Measurements from ENCODE around the gene CDC27. TPM values are rescaled to one million over a fixed set of nuclear protein-coding genes. Genes with fewer than 3 reads are reported as not detected.

Gene CDC27
- total RNA-seq, 1 experiment from 2014 or later: 83.3 TPM

DNA sequence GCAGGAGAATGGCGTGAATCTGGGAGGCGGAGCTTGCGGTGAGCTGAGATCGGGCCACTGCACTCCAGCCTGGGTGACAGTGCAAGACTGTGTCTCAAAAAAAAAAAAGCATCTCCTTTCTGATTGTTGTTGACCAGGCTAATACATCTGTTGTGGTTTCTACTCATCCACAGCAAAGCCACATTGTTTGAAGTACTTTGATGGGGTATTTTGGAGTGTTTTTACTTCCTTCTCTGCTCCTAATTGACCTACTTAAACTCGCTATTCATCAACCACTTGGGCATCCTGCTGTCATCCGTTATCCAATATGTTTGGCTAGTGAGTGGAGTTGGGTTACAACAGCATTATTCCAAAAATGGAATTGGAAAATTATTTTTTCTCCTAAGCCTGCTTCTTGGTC, 3.5 kb upstream of the CDC27 start:
- H3K36me3 Mint-ChIP-seq: no peaks in the 10 kb centered on the region
- H3K27me3 Mint-ChIP-seq (ENCODE audit: low read depth): peaks cover 3% of the 10 kb centered on the region; the same call in 1 of the 2 replicates
- peaks cover 3% of the 10 kb centered on the region; the same call in 1 of the 2 replicates for H3K9me3 Mint-ChIP-seq
- CTCF ChIA-PET: no interaction called here
- peaks cover 11% of the 10 kb centered on the region; the same call in 1 of the 2 replicates for H3K4me1 Mint-ChIP-seq
- POLR2A ChIA-PET: no interaction called here
- no peak overlapping the region for H3K4me3 Mint-ChIP-seq
- ATAC-seq (no peak), DNase-seq (ENCODE audit: low spot score) (no peak)
- TF ChIP-seq CREB1 (CRISPR knock-in tag; IDR thresholded peaks at IDR 0.05): no peak
- TF ChIP-seq, protein P1, sequence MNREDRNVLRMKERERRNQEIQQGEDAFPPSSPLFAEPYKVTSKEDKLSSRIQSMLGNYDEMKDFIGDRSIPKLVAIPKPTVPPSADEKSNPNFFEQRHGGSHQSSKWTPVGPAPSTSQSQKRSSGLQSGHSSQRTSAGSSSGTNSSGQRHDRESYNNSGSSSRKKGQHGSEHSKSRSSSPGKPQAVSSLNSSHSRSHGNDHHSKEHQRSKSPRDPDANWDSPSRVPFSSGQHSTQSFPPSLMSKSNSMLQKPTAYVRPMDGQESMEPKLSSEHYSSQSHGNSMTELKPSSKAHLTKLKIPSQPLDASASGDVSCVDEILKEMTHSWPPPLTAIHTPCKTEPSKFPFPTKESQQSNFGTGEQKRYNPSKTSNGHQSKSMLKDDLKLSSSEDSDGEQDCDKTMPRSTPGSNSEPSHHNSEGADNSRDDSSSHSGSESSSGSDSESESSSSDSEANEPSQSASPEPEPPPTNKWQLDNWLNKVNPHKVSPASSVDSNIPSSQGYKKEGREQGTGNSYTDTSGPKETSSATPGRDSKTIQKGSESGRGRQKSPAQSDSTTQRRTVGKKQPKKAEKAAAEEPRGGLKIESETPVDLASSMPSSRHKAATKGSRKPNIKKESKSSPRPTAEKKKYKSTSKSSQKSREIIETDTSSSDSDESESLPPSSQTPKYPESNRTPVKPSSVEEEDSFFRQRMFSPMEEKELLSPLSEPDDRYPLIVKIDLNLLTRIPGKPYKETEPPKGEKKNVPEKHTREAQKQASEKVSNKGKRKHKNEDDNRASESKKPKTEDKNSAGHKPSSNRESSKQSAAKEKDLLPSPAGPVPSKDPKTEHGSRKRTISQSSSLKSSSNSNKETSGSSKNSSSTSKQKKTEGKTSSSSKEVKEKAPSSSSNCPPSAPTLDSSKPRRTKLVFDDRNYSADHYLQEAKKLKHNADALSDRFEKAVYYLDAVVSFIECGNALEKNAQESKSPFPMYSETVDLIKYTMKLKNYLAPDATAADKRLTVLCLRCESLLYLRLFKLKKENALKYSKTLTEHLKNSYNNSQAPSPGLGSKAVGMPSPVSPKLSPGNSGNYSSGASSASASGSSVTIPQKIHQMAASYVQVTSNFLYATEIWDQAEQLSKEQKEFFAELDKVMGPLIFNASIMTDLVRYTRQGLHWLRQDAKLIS (CRISPR knock-in tag; IDR thresholded peaks at IDR 0.05; ENCODE audit: borderline replicate concordance): no peak
- no peak overlapping the region for H3K27ac Mint-ChIP-seq

DNA sequence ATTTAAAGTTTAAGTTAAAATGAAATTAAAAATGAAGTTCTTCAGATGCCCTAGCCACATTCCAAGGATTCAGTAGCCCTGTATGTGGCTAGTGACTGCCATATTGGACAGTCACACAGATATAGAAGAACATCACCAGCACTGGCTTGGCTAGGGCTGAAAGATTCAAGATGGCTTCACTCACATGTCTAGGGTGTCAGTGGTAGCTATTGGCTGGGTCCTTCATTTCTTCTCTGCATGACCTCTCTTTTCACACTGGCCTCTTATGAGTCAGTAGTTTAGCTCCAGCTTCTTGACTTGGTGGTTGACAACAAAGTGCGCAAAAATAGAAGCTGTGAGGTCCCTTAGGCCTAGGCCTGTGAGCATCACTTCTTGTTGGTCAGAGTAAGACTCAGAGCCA, 1.7 kb upstream of the CDC27 start:
- H3K27ac Mint-ChIP-seq: no peak overlapping the region
- H3K27me3 Mint-ChIP-seq (ENCODE audit: low read depth): peaks cover 3% of the 10 kb centered on the region; the same call in 1 of the 2 replicates
- peaks cover 3% of the 10 kb centered on the region; the same call in 1 of the 2 replicates for H3K9me3 Mint-ChIP-seq
- no peak overlapping the region for H3K4me3 Mint-ChIP-seq
- DNase-seq (ENCODE audit: low spot score): no peak
- CTCF ChIA-PET: interaction anchor here (0.9 kb wide), 1 partner anchor 249 kb away, joined by 3 read pairs; no protein-coding TSS in a partner anchor
- ATAC-seq: no peak
- POLR2A ChIA-PET: no interaction called here
- H3K4me1 Mint-ChIP-seq: peaks cover 18% of the 10 kb centered on the region
- H3K36me3 Mint-ChIP-seq: no peaks in the 10 kb centered on the region
- TF ChIP-seq, protein P2, sequence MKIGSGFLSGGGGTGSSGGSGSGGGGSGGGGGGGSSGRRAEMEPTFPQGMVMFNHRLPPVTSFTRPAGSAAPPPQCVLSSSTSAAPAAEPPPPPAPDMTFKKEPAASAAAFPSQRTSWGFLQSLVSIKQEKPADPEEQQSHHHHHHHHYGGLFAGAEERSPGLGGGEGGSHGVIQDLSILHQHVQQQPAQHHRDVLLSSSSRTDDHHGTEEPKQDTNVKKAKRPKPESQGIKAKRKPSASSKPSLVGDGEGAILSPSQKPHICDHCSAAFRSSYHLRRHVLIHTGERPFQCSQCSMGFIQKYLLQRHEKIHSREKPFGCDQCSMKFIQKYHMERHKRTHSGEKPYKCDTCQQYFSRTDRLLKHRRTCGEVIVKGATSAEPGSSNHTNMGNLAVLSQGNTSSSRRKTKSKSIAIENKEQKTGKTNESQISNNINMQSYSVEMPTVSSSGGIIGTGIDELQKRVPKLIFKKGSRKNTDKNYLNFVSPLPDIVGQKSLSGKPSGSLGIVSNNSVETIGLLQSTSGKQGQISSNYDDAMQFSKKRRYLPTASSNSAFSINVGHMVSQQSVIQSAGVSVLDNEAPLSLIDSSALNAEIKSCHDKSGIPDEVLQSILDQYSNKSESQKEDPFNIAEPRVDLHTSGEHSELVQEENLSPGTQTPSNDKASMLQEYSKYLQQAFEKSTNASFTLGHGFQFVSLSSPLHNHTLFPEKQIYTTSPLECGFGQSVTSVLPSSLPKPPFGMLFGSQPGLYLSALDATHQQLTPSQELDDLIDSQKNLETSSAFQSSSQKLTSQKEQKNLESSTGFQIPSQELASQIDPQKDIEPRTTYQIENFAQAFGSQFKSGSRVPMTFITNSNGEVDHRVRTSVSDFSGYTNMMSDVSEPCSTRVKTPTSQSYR (CRISPR knock-in tag; IDR thresholded peaks at IDR 0.05): no peak
- TF ChIP-seq KAT7 (CRISPR knock-in tag; IDR thresholded peaks at IDR 0.05; ENCODE audit: borderline replicate concordance) (no peak), SOX15 (CRISPR knock-in tag; IDR thresholded peaks at IDR 0.05) (no peak), SP1 (CRISPR knock-in tag; conservative IDR thresholded peaks at IDR 0.05) (no peak), ETV6 (CRISPR knock-in tag; IDR thresholded peaks at IDR 0.05) (no peak), SMAD4 (CRISPR knock-in tag; IDR thresholded peaks at IDR 0.05) (no peak), ZNF232 (CRISPR knock-in tag; IDR thresholded peaks at IDR 0.05) (no peak), ZNF423 (CRISPR knock-in tag; IDR thresholded peaks at IDR 0.05) (no peak), TP53 (CRISPR knock-in tag; IDR thresholded peaks at IDR 0.05) (no peak), JUN (CRISPR knock-in tag; IDR thresholded peaks at IDR 0.05) (no peak), ZNF263 (CRISPR knock-in tag; IDR thresholded peaks at IDR 0.05; ENCODE audit: low read depth) (no peak)
- TF ChIP-seq, protein P3, sequence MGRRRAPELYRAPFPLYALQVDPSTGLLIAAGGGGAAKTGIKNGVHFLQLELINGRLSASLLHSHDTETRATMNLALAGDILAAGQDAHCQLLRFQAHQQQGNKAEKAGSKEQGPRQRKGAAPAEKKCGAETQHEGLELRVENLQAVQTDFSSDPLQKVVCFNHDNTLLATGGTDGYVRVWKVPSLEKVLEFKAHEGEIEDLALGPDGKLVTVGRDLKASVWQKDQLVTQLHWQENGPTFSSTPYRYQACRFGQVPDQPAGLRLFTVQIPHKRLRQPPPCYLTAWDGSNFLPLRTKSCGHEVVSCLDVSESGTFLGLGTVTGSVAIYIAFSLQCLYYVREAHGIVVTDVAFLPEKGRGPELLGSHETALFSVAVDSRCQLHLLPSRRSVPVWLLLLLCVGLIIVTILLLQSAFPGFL (CRISPR knock-in tag; IDR thresholded peaks at IDR 0.05; ENCODE audit: borderline replicate concordance): no peak
- TF ChIP-seq, protein P4, sequence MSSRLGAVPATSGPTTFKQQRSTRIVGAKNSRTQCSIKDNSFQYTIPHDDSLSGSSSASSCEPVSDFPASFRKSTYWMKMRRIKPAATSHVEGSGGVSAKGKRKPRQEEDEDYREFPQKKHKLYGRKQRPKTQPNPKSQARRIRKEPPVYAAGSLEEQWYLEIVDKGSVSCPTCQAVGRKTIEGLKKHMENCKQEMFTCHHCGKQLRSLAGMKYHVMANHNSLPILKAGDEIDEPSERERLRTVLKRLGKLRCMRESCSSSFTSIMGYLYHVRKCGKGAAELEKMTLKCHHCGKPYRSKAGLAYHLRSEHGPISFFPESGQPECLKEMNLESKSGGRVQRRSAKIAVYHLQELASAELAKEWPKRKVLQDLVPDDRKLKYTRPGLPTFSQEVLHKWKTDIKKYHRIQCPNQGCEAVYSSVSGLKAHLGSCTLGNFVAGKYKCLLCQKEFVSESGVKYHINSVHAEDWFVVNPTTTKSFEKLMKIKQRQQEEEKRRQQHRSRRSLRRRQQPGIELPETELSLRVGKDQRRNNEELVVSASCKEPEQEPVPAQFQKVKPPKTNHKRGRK (CRISPR knock-in tag; IDR thresholded peaks at IDR 0.05; ENCODE audit: borderline replicate concordance): no peak
- TF ChIP-seq, protein P5, sequence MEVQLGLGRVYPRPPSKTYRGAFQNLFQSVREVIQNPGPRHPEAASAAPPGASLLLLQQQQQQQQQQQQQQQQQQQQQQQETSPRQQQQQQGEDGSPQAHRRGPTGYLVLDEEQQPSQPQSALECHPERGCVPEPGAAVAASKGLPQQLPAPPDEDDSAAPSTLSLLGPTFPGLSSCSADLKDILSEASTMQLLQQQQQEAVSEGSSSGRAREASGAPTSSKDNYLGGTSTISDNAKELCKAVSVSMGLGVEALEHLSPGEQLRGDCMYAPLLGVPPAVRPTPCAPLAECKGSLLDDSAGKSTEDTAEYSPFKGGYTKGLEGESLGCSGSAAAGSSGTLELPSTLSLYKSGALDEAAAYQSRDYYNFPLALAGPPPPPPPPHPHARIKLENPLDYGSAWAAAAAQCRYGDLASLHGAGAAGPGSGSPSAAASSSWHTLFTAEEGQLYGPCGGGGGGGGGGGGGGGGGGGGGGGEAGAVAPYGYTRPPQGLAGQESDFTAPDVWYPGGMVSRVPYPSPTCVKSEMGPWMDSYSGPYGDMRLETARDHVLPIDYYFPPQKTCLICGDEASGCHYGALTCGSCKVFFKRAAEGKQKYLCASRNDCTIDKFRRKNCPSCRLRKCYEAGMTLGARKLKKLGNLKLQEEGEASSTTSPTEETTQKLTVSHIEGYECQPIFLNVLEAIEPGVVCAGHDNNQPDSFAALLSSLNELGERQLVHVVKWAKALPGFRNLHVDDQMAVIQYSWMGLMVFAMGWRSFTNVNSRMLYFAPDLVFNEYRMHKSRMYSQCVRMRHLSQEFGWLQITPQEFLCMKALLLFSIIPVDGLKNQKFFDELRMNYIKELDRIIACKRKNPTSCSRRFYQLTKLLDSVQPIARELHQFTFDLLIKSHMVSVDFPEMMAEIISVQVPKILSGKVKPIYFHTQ (CRISPR knock-in tag; IDR thresholded peaks at IDR 0.05): no peak
- TF ChIP-seq, protein P6, sequence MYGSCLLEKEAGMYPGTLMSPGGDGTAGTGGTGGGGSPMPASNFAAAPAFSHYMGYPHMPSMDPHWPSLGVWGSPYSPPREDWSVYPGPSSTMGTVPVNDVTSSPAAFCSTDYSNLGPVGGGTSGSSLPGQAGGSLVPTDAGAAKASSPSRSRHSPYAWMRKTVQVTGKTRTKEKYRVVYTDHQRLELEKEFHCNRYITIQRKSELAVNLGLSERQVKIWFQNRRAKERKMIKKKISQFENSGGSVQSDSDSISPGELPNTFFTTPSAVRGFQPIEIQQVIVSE (CRISPR knock-in tag; IDR thresholded peaks at IDR 0.05; ENCODE audit: borderline replicate concordance): no peak
- TF ChIP-seq, protein P7, sequence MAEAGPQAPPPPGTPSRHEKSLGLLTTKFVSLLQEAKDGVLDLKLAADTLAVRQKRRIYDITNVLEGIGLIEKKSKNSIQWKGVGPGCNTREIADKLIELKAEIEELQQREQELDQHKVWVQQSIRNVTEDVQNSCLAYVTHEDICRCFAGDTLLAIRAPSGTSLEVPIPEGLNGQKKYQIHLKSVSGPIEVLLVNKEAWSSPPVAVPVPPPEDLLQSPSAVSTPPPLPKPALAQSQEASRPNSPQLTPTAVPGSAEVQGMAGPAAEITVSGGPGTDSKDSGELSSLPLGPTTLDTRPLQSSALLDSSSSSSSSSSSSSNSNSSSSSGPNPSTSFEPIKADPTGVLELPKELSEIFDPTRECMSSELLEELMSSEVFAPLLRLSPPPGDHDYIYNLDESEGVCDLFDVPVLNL (CRISPR knock-in tag; IDR thresholded peaks at IDR 0.05; ENCODE audit: borderline replicate concordance, low read depth): no peak
- TF ChIP-seq, protein P8, sequence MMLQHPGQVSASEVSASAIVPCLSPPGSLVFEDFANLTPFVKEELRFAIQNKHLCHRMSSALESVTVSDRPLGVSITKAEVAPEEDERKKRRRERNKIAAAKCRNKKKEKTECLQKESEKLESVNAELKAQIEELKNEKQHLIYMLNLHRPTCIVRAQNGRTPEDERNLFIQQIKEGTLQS (CRISPR knock-in tag; conservative IDR thresholded peaks at IDR 0.05): no peak

Data from WTC11 (cell line).